K562 (cell line): ENCODE results near the gene METTL3. TPM values are rescaled to one million over a fixed set of nuclear protein-coding genes. Genes with fewer than 3 reads are reported as not detected.

Experiments used
- ASH1L ChIP-seq: fragments of 450-650 bp; IDR thresholded peaks from 2 replicates; pipeline ENCODE4 v1.6.1; 2018; ENCODE audit warnings: borderline replicate concordance, mild to moderate bottlenecking, low read depth; ENCODE audit not compliant: partially characterized antibody
- FOXJ2 ChIP-seq: fragments of 200-800 bp; sonication (Bioruptor generic); IDR thresholded peaks from 2 replicates; pipeline ENCODE4 v1.6.1; 2016; ENCODE audit warnings: missing genetic modification characterization, missing compliant biosample characterization
- FOXM1 ChIP-seq, 2 experiments: fragments of 450-650 bp in 1 of 2; sonication (generic) in 1 of 2; formaldehyde crosslinking in 1 of 2; IDR thresholded peaks; 2 replicates each; pipeline versions ENCODE4 v1.6.1 to v1.9.0; 2017 to 2022; ENCODE audit warnings: low read depth in 2 of 2, mild to moderate bottlenecking in 2 of 2, missing genetic modification reagents in 1 of 2, moderate library complexity in 1 of 2
- MTA1 ChIP-seq: fragments of 450-650 bp; IDR thresholded peaks from 2 replicates; pipeline ENCODE4 v1.6.1; 2017; ENCODE audit warnings: borderline replicate concordance
- PBX2 ChIP-seq, 2 experiments: IDR thresholded peaks in 1 of 2; conservative IDR thresholded peaks in 1 of 2; 2 replicates each; pipeline ENCODE4 v1.6.1; 2016; ENCODE audit warnings: low read depth in 2 of 2, mild to moderate bottlenecking in 1 of 2, missing compliant biosample characterization in 1 of 2, missing genetic modification characterization in 1 of 2, moderate library complexity in 1 of 2
- PML ChIP-seq: IDR thresholded peaks from 2 replicates; pipeline ENCODE4 v1.6.1; 2012; ENCODE audit warnings: low read length, inconsistent platforms
- POLR2G ChIP-seq: fragments of 200-400 bp; formaldehyde crosslinking; IDR thresholded peaks from 2 replicates; pipeline ENCODE4 v1.6.1; 2017; ENCODE audit warnings: low read depth, mild to moderate bottlenecking, antibody characterized with exemption, low read length, moderate library complexity
- POLR3A ChIP-seq: IDR thresholded peaks from 2 replicates; pipeline ENCODE4 v1.6.1; 2011; ENCODE audit warnings: borderline replicate concordance, mild to moderate bottlenecking, moderate library complexity; ENCODE audit not compliant: insufficient read length, insufficient read depth; ENCODE audit errors: extremely low read depth
- PTBP1 ChIP-seq: fragments of 200-400 bp; formaldehyde crosslinking; IDR thresholded peaks from 2 replicates; pipeline ENCODE4 v1.6.1; 2017; ENCODE audit warnings: low read depth, low read length
- RFX5 ChIP-seq: IDR thresholded peaks from 2 replicates; pipeline ENCODE4 v1.6.1; 2011; ENCODE audit warnings: low read depth, mild to moderate bottlenecking, improper control_type of control experiment, low read length
- SIX5 ChIP-seq, 2 experiments: IDR thresholded peaks; 2 replicates each; pipeline ENCODE4 v1.6.1; 2011; ENCODE audit warnings: low read length in 2 of 2, borderline replicate concordance in 1 of 2, low read depth in 1 of 2, mild to moderate bottlenecking in 1 of 2, moderate library complexity in 1 of 2; ENCODE audit not compliant: insufficient read depth in 1 of 2
- SMAD4 ChIP-seq: fragments of 250-450 bp; sonication (Bioruptor Pico); conservative IDR thresholded peaks from 2 replicates; pipeline ENCODE4 v1.8.0; 2021; ENCODE audit warnings: inconsistent platforms, mild to moderate bottlenecking, moderate library complexity
- ZC3H11A ChIP-seq: IDR thresholded peaks from 2 replicates; pipeline ENCODE4 v1.6.1; 2012; ENCODE audit warnings: low read depth, low read length, improper control_type of control experiment
- ZFX ChIP-seq: sonication (generic); formaldehyde crosslinking; IDR thresholded peaks from 2 replicates; pipeline ENCODE4 v1.8.0; 2022; ENCODE audit warnings: mild to moderate bottlenecking, missing genetic modification reagents, moderate library complexity
- ZNF143 ChIP-seq: sonication (generic); formaldehyde crosslinking; IDR thresholded peaks from 2 replicates; pipeline ENCODE4 v1.9.0; 2022; ENCODE audit warnings: mild to moderate bottlenecking, missing genetic modification reagents
- ZNF431 ChIP-seq: sonication (generic); formaldehyde crosslinking; IDR thresholded peaks from 2 replicates; pipeline ENCODE4 v1.8.0; 2022; ENCODE audit warnings: mild to moderate bottlenecking, missing genetic modification reagents
- ZNF644 ChIP-seq: fragments of 200-800 bp; sonication (Bioruptor generic); IDR thresholded peaks from 2 replicates; pipeline ENCODE4 v1.6.1; 2016; ENCODE audit warnings: low read depth, missing genetic modification characterization, missing compliant biosample characterization
- polyA plus RNA-seq, 8 experiments: library from polyadenylated mRNA; depleted of rRNA in 4 of 8; stranded (reverse) in 5 of 8; unstranded in 3 of 8; fragments of >200 nt; fragmentation: Nextera tagmentation in 2 of 8; fragmentation: Illumina TruSeq in 1 of 8; extraction: Ambion mirVana in 2 of 8; extraction: Trizol in 1 of 8; gene quantifications; 2 replicates each; pipeline versions ENCODE4 v1.2.1 to v1.2.3, GENCODE V29; 2011 to 2014; ENCODE audit warnings: inconsistent platforms in 1 of 8, missing spikeins in 1 of 8
- total RNA-seq, 7 experiments: library from RNA; depleted of rRNA in 6 of 7; stranded (reverse); fragments of >200 nt in 6 of 7; fragmentation: Illumina TruSeq in 2 of 7; extraction: Trizol in 2 of 7; gene quantifications; 2 replicates each; pipeline versions ENCODE4 v1.2.1 to v1.2.3, GENCODE V29; 2011 to 2021; ENCODE audit warnings: low replicate concordance in 1 of 7
- TF ChIP-seq, protein P1 (sequence below): IDR thresholded peaks from 2 replicates; pipeline ENCODE4 v1.6.1; 2011; ENCODE audit warnings: borderline replicate concordance, low read depth, mild to moderate bottlenecking, moderate library complexity, low read length; ENCODE audit not compliant: insufficient read depth, poor library complexity, severe bottlenecking

The METTL3 gene
- total and polyA plus RNA-seq, 9 of the 15 experiments (the other 6 are each of a cell fraction or from before 2014, with no cell fraction given), result 42.1 to 151 (median 65.7) TPM

GRCh38 chr14:21510735-21511657, at the start of gene METTL3 (continued):
- TF ChIP-seq POLR2G, result peak; percentile 85
- TF ChIP-seq ZFX, result peak; percentile 75
- no peak for TF ChIP-seq POLR3A
- TF ChIP-seq FOXM1 (IDR thresholded peaks at IDR 0.05; ENCODE audit: low read depth), result no peak
- no peak for TF ChIP-seq FOXM1 (CRISPR knock-in tag; IDR thresholded peaks at IDR 0.05; ENCODE audit: low read depth)
- TF ChIP-seq ZC3H11A, result peak; percentile 60; the same call in 1 of the 2 replicates
- TF ChIP-seq SIX5 (IDR thresholded peaks at IDR 0.05; ENCODE audit: borderline replicate concordance in 1 of 2, insufficient read depth in 1 of 2, low read depth in 1 of 2, low read length in 2 of 2), result peak; percentile 78 to 83; a peak in 3 of 4 replicates
- peak; percentile 35; the same call in 1 of the 2 replicates for TF ChIP-seq PML
- TF ChIP-seq PBX2 (CRISPR knock-in tag; IDR thresholded peaks at IDR 0.05; ENCODE audit: low read depth), result no peak
- TF ChIP-seq PBX2 (tag; conservative IDR thresholded peaks at IDR 0.05; ENCODE audit: low read depth), result no peak
- peak; percentile 48; the same call in 1 of the 2 replicates for TF ChIP-seq SMAD4 (CRISPR knock-in tag)
- peak; percentile 26; the same call in 1 of the 2 replicates for TF ChIP-seq ZNF143 (CRISPR knock-in tag)
- TF ChIP-seq, protein P1, sequence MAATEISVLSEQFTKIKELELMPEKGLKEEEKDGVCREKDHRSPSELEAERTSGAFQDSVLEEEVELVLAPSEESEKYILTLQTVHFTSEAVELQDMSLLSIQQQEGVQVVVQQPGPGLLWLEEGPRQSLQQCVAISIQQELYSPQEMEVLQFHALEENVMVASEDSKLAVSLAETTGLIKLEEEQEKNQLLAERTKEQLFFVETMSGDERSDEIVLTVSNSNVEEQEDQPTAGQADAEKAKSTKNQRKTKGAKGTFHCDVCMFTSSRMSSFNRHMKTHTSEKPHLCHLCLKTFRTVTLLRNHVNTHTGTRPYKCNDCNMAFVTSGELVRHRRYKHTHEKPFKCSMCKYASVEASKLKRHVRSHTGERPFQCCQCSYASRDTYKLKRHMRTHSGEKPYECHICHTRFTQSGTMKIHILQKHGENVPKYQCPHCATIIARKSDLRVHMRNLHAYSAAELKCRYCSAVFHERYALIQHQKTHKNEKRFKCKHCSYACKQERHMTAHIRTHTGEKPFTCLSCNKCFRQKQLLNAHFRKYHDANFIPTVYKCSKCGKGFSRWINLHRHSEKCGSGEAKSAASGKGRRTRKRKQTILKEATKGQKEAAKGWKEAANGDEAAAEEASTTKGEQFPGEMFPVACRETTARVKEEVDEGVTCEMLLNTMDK, result no peak
- TF ChIP-seq RFX5, result no peak
- no peak for TF ChIP-seq PTBP1
- 0 out of 2 replicates have a peak, but pooled peaks have one; percentile 49 for TF ChIP-seq ZNF431 (CRISPR knock-in tag)
- peak; percentile 93 for TF ChIP-seq MTA1
- peak; percentile 68 for TF ChIP-seq ASH1L
- TF ChIP-seq ZNF644 (tag), result peak; percentile 98
- TF ChIP-seq FOXJ2 (tag), result peak; percentile 67; the same call in 1 of the 2 replicates
